Uterus (tissue), 2 donors: ENCODE data around the gene PM20D2.

Source experiments
- POLR2A ChIP-seq, 2 donors: fragments of 450-650 bp; IDR thresholded peaks; one replicate each; pipeline ENCODE4 v1.6.1; 2016; ENCODE audit warnings: antibody characterized with exemption in 2 of 2, mild to moderate bottlenecking in 1 of 2, moderate library complexity in 1 of 2
- TF ChIP-seq, protein P1 (sequence below), 4 experiments: fragments of 200-600 bp in 2 of 4; fragments of 450-650 bp in 2 of 4; sonication (generic) in 2 of 4; IDR thresholded peaks; one replicate each; pipeline ENCODE4 v1.5.1; 2016 to 2019; ENCODE audit warnings: antibody characterized with exemption in 4 of 4, mild to moderate bottlenecking in 2 of 4, moderate library complexity in 1 of 4

DNA sequence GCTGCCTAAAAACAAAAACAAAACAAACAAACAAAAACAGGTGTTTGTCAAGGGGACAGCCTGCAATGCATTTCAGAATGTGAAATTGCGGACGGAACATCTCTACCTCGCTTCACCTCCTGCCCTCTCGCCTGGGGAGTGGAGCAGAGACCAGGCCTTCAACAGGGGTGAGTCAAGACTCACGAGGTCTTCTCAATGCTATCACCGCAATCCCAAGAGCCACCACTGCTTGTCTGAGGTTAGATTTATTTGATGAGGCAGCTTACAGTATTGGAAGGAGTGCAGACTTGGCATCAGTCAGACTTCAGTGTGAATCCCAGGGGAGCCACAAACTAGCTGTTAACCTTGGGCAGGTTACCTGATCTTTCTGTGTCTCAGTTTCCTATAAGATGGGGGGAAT, 63.6 kb downstream of the PM20D2 start:
- TF ChIP-seq, protein P1, sequence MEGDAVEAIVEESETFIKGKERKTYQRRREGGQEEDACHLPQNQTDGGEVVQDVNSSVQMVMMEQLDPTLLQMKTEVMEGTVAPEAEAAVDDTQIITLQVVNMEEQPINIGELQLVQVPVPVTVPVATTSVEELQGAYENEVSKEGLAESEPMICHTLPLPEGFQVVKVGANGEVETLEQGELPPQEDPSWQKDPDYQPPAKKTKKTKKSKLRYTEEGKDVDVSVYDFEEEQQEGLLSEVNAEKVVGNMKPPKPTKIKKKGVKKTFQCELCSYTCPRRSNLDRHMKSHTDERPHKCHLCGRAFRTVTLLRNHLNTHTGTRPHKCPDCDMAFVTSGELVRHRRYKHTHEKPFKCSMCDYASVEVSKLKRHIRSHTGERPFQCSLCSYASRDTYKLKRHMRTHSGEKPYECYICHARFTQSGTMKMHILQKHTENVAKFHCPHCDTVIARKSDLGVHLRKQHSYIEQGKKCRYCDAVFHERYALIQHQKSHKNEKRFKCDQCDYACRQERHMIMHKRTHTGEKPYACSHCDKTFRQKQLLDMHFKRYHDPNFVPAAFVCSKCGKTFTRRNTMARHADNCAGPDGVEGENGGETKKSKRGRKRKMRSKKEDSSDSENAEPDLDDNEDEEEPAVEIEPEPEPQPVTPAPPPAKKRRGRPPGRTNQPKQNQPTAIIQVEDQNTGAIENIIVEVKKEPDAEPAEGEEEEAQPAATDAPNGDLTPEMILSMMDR (IDR thresholded peaks at IDR 0.05): no peak
- no peak for TF ChIP-seq POLR2A (IDR thresholded peaks at IDR 0.05)
